T-cell (primary cell): ENCODE data around the gene MRPS6. TPM values are rescaled to one million over a fixed set of nuclear protein-coding genes. Genes with fewer than 3 reads are reported as not detected.

Experiments
- ATAC-seq, 4 experiments: fragments of 200-7000 bp in 3 of 4; fragments of 150-1000 bp in 1 of 4; cut with Tn5 transposase; replicated peaks in 1 of 4; 1 replicate in 3 of 4; 2 replicates in 1 of 4; pipeline ENCODE4 v1.10.0; 2021; ENCODE audit warnings: moderate library complexity in 3 of 4, mild to moderate bottlenecking in 2 of 4, moderate number of reproducible peaks in 1 of 4
- CTCF ChIA-PET, 2 donors: fragments of 300-600 bp; sonication (Branson Sonifier 250); formaldehyde crosslinking; loops; one replicate each; lab custom pipeline; 2022; ENCODE audit warnings: antibody characterized with exemption in 2 of 2; lab: Charles Lee
- POLR2A ChIA-PET, 2 donors: fragments of 300-600 bp; sonication (Branson Sonifier 250); formaldehyde crosslinking; loops; one replicate each; lab custom pipeline; 2022; ENCODE audit warnings: antibody characterized with exemption in 2 of 2; lab: Charles Lee
- DNase-seq, 35 experiments: peaks; one replicate each; pipeline versions ENCODE4 v3.0.0 to v3.0.0-alpha.2; 2013 to 2023
- H3K27ac ChIP-seq: one replicate; pipeline ENCODE4 v1.5.1; 2013; ENCODE audit warnings: low read length
- H3K27me3 ChIP-seq, 2 experiments: replicated peaks in 1 of 2; 1 replicate in 1 of 2; 2 replicates in 1 of 2; pipeline versions ENCODE4 v1.6.1 to v1.7.0; 2013; ENCODE audit warnings: low read length in 1 of 2, mixed read lengths in 1 of 2; ENCODE audit not compliant: control insufficient read depth in 2 of 2, insufficient read depth in 2 of 2; ENCODE audit errors: extremely low read depth in 1 of 2
- H3K36me3 ChIP-seq, 2 donors: 1 replicate in 1 of 2; 2 replicates in 1 of 2; pipeline versions ENCODE4 v1.6.1 to v1.7.0; 2013; ENCODE audit warnings: low read length in 1 of 2; ENCODE audit not compliant: control insufficient read depth in 2 of 2, insufficient read depth in 1 of 2; ENCODE audit errors: extremely low read depth in 1 of 2
- H3K4me1 ChIP-seq, 2 experiments: 1 replicate in 1 of 2; 2 replicates in 1 of 2; pipeline versions ENCODE4 v1.6.1 to v1.7.0; 2013; ENCODE audit warnings: low read length in 2 of 2, mixed read lengths in 1 of 2; ENCODE audit not compliant: insufficient read depth in 2 of 2, control insufficient read depth in 1 of 2; ENCODE audit errors: extremely low read depth in 1 of 2
- H3K4me3 ChIP-seq, 2 donors: 1 replicate in 1 of 2; 2 replicates in 1 of 2; pipeline versions ENCODE4 v1.5.1 to v1.7.0; 2013; ENCODE audit warnings: mild to moderate bottlenecking in 2 of 2, low read length in 1 of 2, moderate library complexity in 1 of 2; ENCODE audit not compliant: control insufficient read depth in 1 of 2; ENCODE audit errors: extremely low read depth in 1 of 2
- H3K9me3 ChIP-seq: 2 replicates; pipeline ENCODE4 v1.7.0; 2013
- H3K27ac Mint-ChIP-seq, 2 donors: one replicate each; pipeline ENCODE4 v1.8.0; 2020 to 2021; ENCODE audit warnings: mild to moderate bottlenecking in 2 of 2, mixed read lengths in 2 of 2
- H3K27me3 Mint-ChIP-seq, 2 donors: one replicate each; pipeline ENCODE4 v1.8.0; 2021 to 2022; ENCODE audit warnings: mixed read lengths in 2 of 2
- H3K36me3 Mint-ChIP-seq: one replicate; pipeline ENCODE4 v1.8.0; 2021; ENCODE audit warnings: mixed read lengths
- H3K4me1 Mint-ChIP-seq, 3 donors: one replicate each; pipeline ENCODE4 v1.8.0; 2020 to 2022; ENCODE audit warnings: mixed read lengths in 3 of 3, mild to moderate bottlenecking in 1 of 3
- H3K4me3 Mint-ChIP-seq, 3 donors: one replicate each; pipeline ENCODE4 v1.8.0; 2020 to 2022; ENCODE audit warnings: mild to moderate bottlenecking in 3 of 3, mixed read lengths in 3 of 3, moderate library complexity in 3 of 3
- H3K9me3 Mint-ChIP-seq, 3 donors: one replicate each; pipeline ENCODE4 v1.8.0; 2020 to 2022; ENCODE audit warnings: mixed read lengths in 3 of 3
- WGBS: methylation state at CpG from one replicate; pipeline ENCODE4 v1.1.5; 2013; ENCODE audit warnings: missing lambda C conversion rate; ENCODE audit not compliant: insufficient coverage; 5-methylcytosine and 5-hydroxymethylcytosine counted together
- total RNA-seq, 35 experiments: library from RNA in 6 of 35; stranded (reverse) in 6 of 35; fragments of 120-200 nt in 1 of 35; gene quantifications; one replicate each; pipeline versions ENCODE4 v1.2.1 to v1.2.4 and lab custom pipeline; 2013 to 2026

Gene MRPS6
- total RNA-seq, 5 donors from 2014 or later (not counting 1 experiment from before 2014, with no cell fraction given), result 29.0 to 98.1 (median 75.0) TPM

- no peaks in the 10 kb centered on the region for H3K27me3 Mint-ChIP-seq
- WGBS, result 86% methylated on average over 1 of the region's 2 CpGs
- no peaks in the 10 kb centered on the region for H3K9me3 ChIP-seq
- H3K27ac ChIP-seq, result no peak overlapping the region
- H3K4me3 Mint-ChIP-seq, result no peak overlapping the region
- no peaks in the 10 kb centered on the region for H3K9me3 Mint-ChIP-seq
- H3K27me3 ChIP-seq, result no peaks in the 10 kb centered on the region
- H3K4me1 Mint-ChIP-seq, result peaks cover 81 to 91% (median 89%) of the 10 kb centered on the region in 3 donors
- H3K4me3 ChIP-seq, result no peak overlapping the region
- ChIA-PET CTCF (no interaction called here), POLR2A (no interaction called here)
- no peak for ATAC-seq
- H3K4me1 ChIP-seq, result peaks cover 0 to 21% of the 10 kb centered on the region in 2 experiments
- peaks cover 73% of the 10 kb centered on the region for H3K36me3 Mint-ChIP-seq
- H3K36me3 ChIP-seq, result peaks cover 5 to 26% of the 10 kb centered on the region in 2 donors
- DNase-seq, result no peak
- H3K27ac Mint-ChIP-seq, result no peak overlapping the region
These were observed 24.1 kb downstream of the MRPS6 start for GRCh38 chr21:34097442-34097841.

- Histone ChIP-seq H3K36me3 (peaks cover 5 to 19% of the 10 kb centered on the region in 2 donors), H3K4me1 (peaks cover 0 to 3% of the 10 kb centered on the region in 2 experiments), H3K27ac (no peak overlapping the region), H3K4me3 (no peak overlapping the region), H3K9me3 (no peaks in the 10 kb centered on the region), H3K27me3 (no peaks in the 10 kb centered on the region)
- DNase-seq (no peak), ATAC-seq (no peak)
- ChIA-PET CTCF (no interaction called here), POLR2A (no interaction called here)
- no CpG with 5 or more reads among the region's 2 CpGs for WGBS
- no peaks in the 10 kb centered on the region for H3K9me3 Mint-ChIP-seq
- no peaks in the 10 kb centered on the region for H3K27me3 Mint-ChIP-seq
- peaks cover 80 to 93% (median 91%) of the 10 kb centered on the region in 3 donors for H3K4me1 Mint-ChIP-seq
- H3K27ac Mint-ChIP-seq, result no peak overlapping the region
- no peak overlapping the region for H3K4me3 Mint-ChIP-seq
- peaks cover 70% of the 10 kb centered on the region for H3K36me3 Mint-ChIP-seq
These were observed 27.0 kb downstream of the MRPS6 start for GRCh38 chr21:34100337-34100736.

GRCh38 chr21:34100790-34101189 lies 27.4 kb downstream of the MRPS6 start:
- Histone ChIP-seq H3K9me3 (no peaks in the 10 kb centered on the region), H3K4me1 (peaks cover 0 to 3% of the 10 kb centered on the region in 2 experiments), H3K27ac (no peak overlapping the region), H3K36me3 (peaks cover 5 to 15% of the 10 kb centered on the region in 2 donors), H3K27me3 (no peaks in the 10 kb centered on the region), H3K4me3 (no peak overlapping the region)
- POLR2A ChIA-PET, result interaction anchor here in 1 of 2 donors (0.6 kb wide), 1 partner anchor 16 kb away, joined by 3 read pairs; no protein-coding TSS in a partner anchor
- DNase-seq, result no peak
- Mint-ChIP-seq H3K27ac (no peak overlapping the region), H3K9me3 (no peaks in the 10 kb centered on the region), H3K4me3 (no peak overlapping the region), H3K36me3 (peaks cover 70% of the 10 kb centered on the region), H3K27me3 (no peaks in the 10 kb centered on the region), H3K4me1 (peaks cover 80 to 92% (median 88%) of the 10 kb centered on the region in 3 donors)
- CTCF ChIA-PET, result no interaction called here
- WGBS, result 78% methylated on average over 1 of the region's 4 CpGs
- ATAC-seq, result no peak

- no peak for ATAC-seq
- POLR2A ChIA-PET, result no interaction called here
These were observed 32.7 kb downstream of the MRPS6 start for GRCh38 chr21:34105947-34106541.

GRCh38 chr21:34107606-34108005 lies 34.2 kb downstream of the MRPS6 start:
- H3K27ac Mint-ChIP-seq, result no peak overlapping the region
- peaks cover 60% of the 10 kb centered on the region for H3K36me3 Mint-ChIP-seq
- Histone ChIP-seq H3K27ac (no peak overlapping the region), H3K36me3 (peaks cover 0 to 3% of the 10 kb centered on the region in 2 donors), H3K27me3 (no peaks in the 10 kb centered on the region), H3K4me3 (no peak overlapping the region), H3K9me3 (no peaks in the 10 kb centered on the region), H3K4me1 (no peaks in the 10 kb centered on the region)
- H3K9me3 Mint-ChIP-seq, result peaks cover 0 to 13% (median 0%) of the 10 kb centered on the region in 3 donors
- DNase-seq, result no peak
- peaks cover 70 to 78% (median 78%) of the 10 kb centered on the region in 3 donors for H3K4me1 Mint-ChIP-seq
- ATAC-seq, result no peak
- no peaks in the 10 kb centered on the region for H3K27me3 Mint-ChIP-seq
- no peak overlapping the region for H3K4me3 Mint-ChIP-seq
- no CpG with 5 or more reads among the region's 1 CpG for WGBS
- POLR2A ChIA-PET, result no interaction called here
- CTCF ChIA-PET, result no interaction called here

More at GRCh38 chr21:34105947-34106541, 32.7 kb downstream of the MRPS6 start:
- Histone ChIP-seq H3K4me1 (peaks cover 0 to 3% of the 10 kb centered on the region in 2 experiments), H3K36me3 (peaks cover 0 to 3% of the 10 kb centered on the region in 2 donors), H3K9me3 (no peaks in the 10 kb centered on the region), H3K27ac (no peak overlapping the region), H3K4me3 (no peak overlapping the region), H3K27me3 (no peaks in the 10 kb centered on the region)
- CTCF ChIA-PET, result no interaction called here
- Mint-ChIP-seq H3K27ac (no peak overlapping the region), H3K4me1 (peaks cover 67 to 80% (median 77%) of the 10 kb centered on the region in 3 donors), H3K4me3 (no peak overlapping the region), H3K9me3 (peaks cover 0 to 13% (median 0%) of the 10 kb centered on the region in 3 donors), H3K36me3 (peaks cover 63% of the 10 kb centered on the region), H3K27me3 (no peaks in the 10 kb centered on the region)
- DNase-seq, result no peak

- CTCF ChIA-PET, result no interaction called here
- no peak overlapping the region for H3K4me3 Mint-ChIP-seq
- ATAC-seq, result no peak
These were observed 35.7 kb downstream of the MRPS6 start for GRCh38 chr21:34109075-34109474.

More at GRCh38 chr21:34109075-34109474, 35.7 kb downstream of the MRPS6 start:
- Histone ChIP-seq H3K36me3 (peaks cover 0 to 3% of the 10 kb centered on the region in 2 donors), H3K9me3 (no peaks in the 10 kb centered on the region), H3K27me3 (no peaks in the 10 kb centered on the region), H3K4me1 (no peaks in the 10 kb centered on the region), H3K4me3 (no peak overlapping the region), H3K27ac (no peak overlapping the region)
- H3K36me3 Mint-ChIP-seq, result peaks cover 62% of the 10 kb centered on the region
- H3K27ac Mint-ChIP-seq, result no peak overlapping the region
- POLR2A ChIA-PET, result no interaction called here
- no peak for DNase-seq
- H3K27me3 Mint-ChIP-seq, result no peaks in the 10 kb centered on the region
- WGBS, result 95% methylated on average over 4 of the region's 7 CpGs
- peaks cover 0 to 13% (median 0%) of the 10 kb centered on the region in 3 donors for H3K9me3 Mint-ChIP-seq
- peaks cover 69 to 77% (median 75%) of the 10 kb centered on the region in 3 donors for H3K4me1 Mint-ChIP-seq
